ENCODE measurements around the gene TCF3.

Gene TCF3

GRCh38 chr19:1619094-1619439 is 33.3 kb downstream of the TCF3 start:
- no peak for TF ChIP-seq CTCF (IDR thresholded peaks at IDR 0.05)
- Mint-ChIP-seq H3K27ac (no peak overlapping the region), H3K4me1 (peaks cover 7% of the 10 kb centered on the region), H3K27me3 (ENCODE audit: low read depth, poor library complexity) (peaks cover 7% of the 10 kb centered on the region), H3K9me3 (no peaks in the 10 kb centered on the region), H3K36me3 (ENCODE audit: low read depth) (peaks cover 59% of the 10 kb centered on the region), H3K4me3 (no peak overlapping the region)
- DNase-seq: no peak

GRCh38 chr19:1618157-1619093 is 34.0 kb downstream of the TCF3 start:
- no peak for TF ChIP-seq CTCF (IDR thresholded peaks at IDR 0.05)
- no peak for DNase-seq
- Mint-ChIP-seq H3K27ac (peak overlapping the region; percentile 89), H3K4me1 (peaks cover 7% of the 10 kb centered on the region), H3K9me3 (no peaks in the 10 kb centered on the region), H3K4me3 (no peak overlapping the region), H3K27me3 (ENCODE audit: low read depth, poor library complexity) (peaks cover 7% of the 10 kb centered on the region), H3K36me3 (ENCODE audit: low read depth) (peaks cover 63% of the 10 kb centered on the region)

- peaks cover 63% of the 10 kb centered on the region for H3K36me3 Mint-ChIP-seq (ENCODE audit: low read depth)
- H3K27ac Mint-ChIP-seq: peak overlapping the region; percentile 79
- no peak for DNase-seq
- TF ChIP-seq CTCF (IDR thresholded peaks at IDR 0.05): no peak
- H3K9me3 Mint-ChIP-seq: no peaks in the 10 kb centered on the region
- peaks cover 4% of the 10 kb centered on the region for H3K27me3 Mint-ChIP-seq (ENCODE audit: low read depth, poor library complexity)
- H3K4me3 Mint-ChIP-seq: no peak overlapping the region
- no peaks in the 10 kb centered on the region for H3K4me1 Mint-ChIP-seq
Measured at GRCh38 chr19:1616875-1617274, 35.5 kb downstream of the TCF3 start.

GRCh38 chr19:1616396-1616795 is 36.0 kb downstream of the TCF3 start:
- H3K36me3 Mint-ChIP-seq (ENCODE audit: low read depth): peaks cover 63% of the 10 kb centered on the region
- no peaks in the 10 kb centered on the region for H3K4me1 Mint-ChIP-seq
- no peaks in the 10 kb centered on the region for H3K9me3 Mint-ChIP-seq
- H3K4me3 Mint-ChIP-seq: no peak overlapping the region
- no peak for DNase-seq
- H3K27me3 Mint-ChIP-seq (ENCODE audit: low read depth, poor library complexity): peaks cover 4% of the 10 kb centered on the region
- no peak overlapping the region for H3K27ac Mint-ChIP-seq
- no peak for TF ChIP-seq CTCF (IDR thresholded peaks at IDR 0.05)

GRCh38 chr19:1615156-1615765 is 37.2 kb downstream of the TCF3 start:
- Mint-ChIP-seq H3K4me3 (no peak overlapping the region), H3K27me3 (ENCODE audit: low read depth, poor library complexity) (peaks cover 4% of the 10 kb centered on the region), H3K27ac (no peak overlapping the region), H3K4me1 (no peaks in the 10 kb centered on the region), H3K9me3 (no peaks in the 10 kb centered on the region), H3K36me3 (ENCODE audit: low read depth) (peaks cover 71% of the 10 kb centered on the region)
- TF ChIP-seq CTCF (IDR thresholded peaks at IDR 0.05): no peak
- no peak for DNase-seq
